Prostate gland (tissue), 2 donors: Measurements from ENCODE around the gene ALPG.

ENCODE experiments used
- CTCF ChIP-seq, 4 experiments: fragments of 200-600 bp in 2 of 4; fragments of 450-650 bp in 2 of 4; sonication (generic) in 2 of 4; IDR thresholded peaks; 1 replicate in 3 of 4; 2 replicates in 1 of 4; pipeline ENCODE4 v1.5.1; 2016 to 2019; ENCODE audit warnings: antibody characterized with exemption in 4 of 4, mild to moderate bottlenecking in 2 of 4, moderate library complexity in 2 of 4
- POLR2A ChIP-seq: fragments of 450-650 bp; IDR thresholded peaks from one replicate; pipeline ENCODE4 v1.6.1; 2016; ENCODE audit warnings: antibody characterized with exemption, mild to moderate bottlenecking

- TF ChIP-seq CTCF (IDR thresholded peaks at IDR 0.05) (no peak), POLR2A (no peak)
Measured at GRCh38 chr2:232367016-232367415, 39.6 kb upstream of the ALPG start.
